GM18951 (cell line): ENCODE measurements around the gene MAP1A.
A peak's percentile ranks its signal among the peaks of the same experiment; 100 is the strongest.

Experiments
- POLR2A ChIP-seq: IDR thresholded peaks from 4 replicates; pipeline ENCODE4 v1.6.1; 2011; ENCODE audit warnings: mild to moderate bottlenecking; ENCODE audit not compliant: insufficient read length, insufficient read depth; ENCODE audit errors: extremely low read depth
- in situ Hi-C: fragments of 300-500 bp; cut with MboI; formaldehyde crosslinking; loops from one replicate; pipeline ENCODE4 v1.12.0; 2022; ENCODE audit warnings: low sequenced_read_pairs, mixed read lengths, inconsistent platforms; ENCODE audit not compliant: unreplicated experiment

Gene MAP1A

DNA sequence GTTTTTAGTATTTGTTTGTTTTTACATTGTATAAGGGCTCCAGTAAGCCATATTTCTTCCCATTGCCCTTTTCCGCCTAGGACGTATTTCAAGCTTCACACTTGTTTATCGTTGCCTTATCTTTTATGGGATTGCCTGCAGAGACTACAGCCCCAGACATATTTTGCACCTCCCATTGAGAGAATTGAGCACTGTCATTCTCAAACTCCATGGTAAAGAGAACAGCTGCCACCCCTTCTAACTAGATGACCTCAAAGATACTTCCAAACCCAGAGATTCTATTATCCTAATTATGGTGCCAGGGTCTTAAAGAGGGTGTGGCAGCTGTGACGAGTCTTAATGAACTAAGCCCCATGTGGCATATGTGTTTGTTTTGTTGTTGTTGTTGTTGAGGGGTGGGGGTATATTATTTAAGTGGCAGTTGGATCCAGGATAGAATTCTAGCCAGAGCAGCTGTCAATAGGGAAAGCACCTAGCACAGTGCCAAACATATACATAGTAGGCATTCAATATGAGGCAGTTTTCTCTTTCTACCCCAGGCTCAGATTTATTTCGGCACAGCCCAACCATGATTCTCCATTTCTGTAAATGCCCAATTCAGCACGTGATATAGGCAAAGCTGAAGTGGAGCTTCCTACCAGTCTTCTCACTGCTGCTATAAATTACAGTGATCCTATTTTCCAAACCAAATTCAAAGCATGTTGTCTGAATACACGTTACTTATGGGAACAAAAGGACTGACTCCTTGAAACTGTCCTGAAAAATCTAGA lies 23.5 kb upstream of the MAP1A start:
- no peak for TF ChIP-seq POLR2A
- in situ Hi-C loops: no loop called here

- in situ Hi-C loops: no loop called here
- TF ChIP-seq POLR2A: no peak
Observed at GRCh38 chr15:43498990-43499389, 18.4 kb upstream of the MAP1A start.

DNA sequence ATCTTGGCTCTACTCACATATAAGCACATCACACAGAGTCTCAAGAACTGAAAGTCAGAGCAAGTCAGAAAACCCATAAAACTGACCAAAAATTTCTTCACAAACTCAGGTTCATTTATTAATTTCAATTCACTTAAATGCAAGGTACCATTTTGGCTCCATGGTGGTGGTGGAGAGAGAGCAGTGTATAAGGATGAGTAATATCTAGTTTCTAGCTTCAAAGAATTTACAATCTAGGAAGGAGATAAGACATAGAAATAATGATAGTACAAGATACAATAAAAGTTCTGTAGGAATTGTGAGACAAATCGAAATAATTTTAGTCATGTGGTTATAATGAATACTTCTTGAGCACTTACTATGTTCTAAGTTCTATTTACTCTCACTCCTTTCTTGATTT lies 17.8 kb upstream of the MAP1A start:
- in situ Hi-C loops: no loop called here
- TF ChIP-seq POLR2A: no peak

GRCh38 chr15:43505738-43506137 lies 11.7 kb upstream of the MAP1A start:
- no peak for TF ChIP-seq POLR2A
- in situ Hi-C loops: no loop called here

GRCh38 chr15:43508421-43508820 lies 9.0 kb upstream of the MAP1A start:
- in situ Hi-C loops: no loop called here
- TF ChIP-seq POLR2A: no peak

GRCh38 chr15:43508991-43509659 lies 8.3 kb upstream of the MAP1A start:
- TF ChIP-seq POLR2A: no peak
- in situ Hi-C loops: no loop called here

DNA sequence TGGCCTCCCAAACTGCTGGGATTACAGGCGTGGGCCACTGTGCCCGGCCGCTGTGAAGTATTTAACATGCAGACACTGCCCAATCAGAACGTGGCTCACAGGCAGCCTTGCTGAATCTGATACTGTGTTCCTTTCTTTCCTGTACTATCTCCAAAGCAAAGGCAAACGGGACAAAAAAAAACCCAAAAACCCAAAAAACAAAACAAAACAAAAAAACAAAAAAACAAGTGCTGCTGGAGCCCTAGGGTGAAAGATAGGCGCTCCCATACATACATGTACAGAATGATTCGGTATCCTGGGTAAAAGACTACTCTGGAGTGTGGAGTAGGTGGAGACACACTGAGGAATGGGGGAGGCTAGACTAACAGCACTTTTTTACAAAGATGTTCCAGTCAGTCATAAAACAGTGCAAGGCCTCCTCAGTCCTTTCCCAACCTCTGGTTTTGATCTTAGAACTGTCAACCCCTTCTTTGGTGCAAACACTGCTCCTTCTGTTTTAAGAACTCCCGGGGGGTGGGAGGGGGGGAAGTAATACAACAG lies 7.7 kb upstream of the MAP1A start:
- TF ChIP-seq POLR2A: no peak
- in situ Hi-C loops: no loop called here

- in situ Hi-C loops: no loop called here
Observed at GRCh38 chr15:43510200-43511011, 7.0 kb upstream of the MAP1A start.

DNA sequence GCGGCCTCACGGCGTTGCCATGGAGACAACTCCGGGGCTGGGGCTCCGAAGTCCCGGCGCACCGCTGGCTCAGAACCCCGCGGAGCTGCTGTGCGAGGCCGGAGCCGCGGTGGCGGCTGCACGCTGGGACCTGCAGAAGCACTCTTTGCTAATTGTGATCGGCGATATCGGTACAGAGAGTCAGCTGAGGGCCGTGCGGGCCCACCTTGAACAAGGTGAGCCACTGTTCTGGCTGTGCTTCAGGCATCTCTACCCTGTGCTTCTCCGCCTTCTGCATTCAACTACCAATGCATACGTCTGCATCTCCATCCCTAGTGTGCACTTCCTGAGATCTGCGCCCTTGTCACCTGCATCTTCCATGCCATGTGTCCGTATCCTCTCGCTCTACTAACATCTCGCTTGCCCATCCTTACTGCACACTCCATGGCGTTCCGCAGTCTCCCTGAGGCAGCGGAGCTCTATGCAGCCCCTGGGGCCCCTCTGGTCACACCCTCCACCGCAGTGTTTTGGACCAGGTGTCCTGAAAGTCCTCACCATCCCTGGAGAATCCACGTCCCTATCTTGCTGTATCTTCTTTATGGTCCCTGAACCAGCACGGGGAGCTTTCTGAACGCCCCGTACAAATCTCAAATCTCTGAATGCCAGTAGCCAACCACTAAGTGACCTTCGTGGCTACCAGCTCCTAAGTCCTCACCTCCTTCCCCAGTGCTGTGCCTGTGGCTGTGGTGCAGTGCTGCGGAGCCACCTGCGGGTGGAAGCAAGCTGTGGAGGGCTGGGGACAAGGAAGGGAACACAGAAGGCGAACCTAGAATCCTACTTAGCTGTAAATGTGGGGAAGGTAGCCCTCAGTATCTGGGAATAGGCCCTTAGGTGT lies 6.2 kb upstream of the MAP1A start:
- TF ChIP-seq POLR2A: no peak
- in situ Hi-C loops: no loop called here

More at GRCh38 chr15:43510200-43511011, 7.0 kb upstream of the MAP1A start:
- peak; percentile 50 for TF ChIP-seq POLR2A

DNA sequence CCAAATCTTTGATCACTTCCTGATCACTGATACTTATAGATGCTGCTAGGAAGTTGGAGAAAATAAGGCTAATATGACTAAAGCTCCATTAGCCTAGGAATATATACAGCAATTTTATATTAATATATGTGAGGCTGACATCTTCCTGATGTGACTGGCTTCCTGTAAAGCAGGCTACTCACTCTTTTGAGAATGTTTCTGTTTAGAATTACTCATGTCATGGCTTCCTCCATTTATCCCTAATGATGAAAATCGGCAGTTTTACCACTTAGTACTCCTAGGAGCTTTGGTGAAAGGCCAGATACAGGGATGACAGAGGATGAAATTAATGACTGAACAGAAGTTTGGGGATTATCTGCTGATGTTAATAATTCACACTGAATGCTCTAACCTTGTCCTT lies 3.9 kb upstream of the MAP1A start:
- in situ Hi-C loops: no loop called here
- no peak for TF ChIP-seq POLR2A

- in situ Hi-C loops: no loop called here
- TF ChIP-seq POLR2A: no peak
Observed at GRCh38 chr15:43514241-43515057, 3.0 kb upstream of the MAP1A start.

- TF ChIP-seq POLR2A: no peak
- in situ Hi-C loops: no loop called here
Observed at GRCh38 chr15:43515741-43516140, 1.7 kb upstream of the MAP1A start.
